B cell (primary cell): Measurements from ENCODE around the gene SIRPG. TPM values are rescaled to one million over a fixed set of nuclear protein-coding genes. Genes with fewer than 3 reads are reported as not detected.
A peak's percentile ranks its signal among the peaks of the same experiment; 100 is the strongest.

Source experiments
- ATAC-seq: fragments of 200-7000 bp; cut with Tn5 transposase; one replicate; pipeline ENCODE4 v1.10.0; 2021; ENCODE audit warnings: low read depth, mild to moderate bottlenecking, moderate number of reproducible peaks, moderate library complexity
- CTCF ChIA-PET: fragments of 350-600 bp; sonication (Branson Sonifier 250); formaldehyde crosslinking; loops from one replicate; lab custom pipeline; 2021; ENCODE audit warnings: antibody characterized with exemption, inconsistent platforms; lab: Charles Lee
- POLR2A ChIA-PET: fragments of 350-600 bp; sonication (Branson Sonifier 250); formaldehyde crosslinking; loops from one replicate; lab custom pipeline; 2021; ENCODE audit warnings: antibody characterized with exemption; lab: Charles Lee
- DNase-seq: peaks from one replicate; pipeline ENCODE4 v3.0.0; 2013
- H2AFZ ChIP-seq: 2 replicates; pipeline ENCODE4 v1.6.1; 2012; ENCODE audit warnings: mild to moderate bottlenecking, low read depth, low read length; ENCODE audit not compliant: insufficient read depth, poor library complexity, severe bottlenecking
- H3K27ac ChIP-seq, 2 donors: 1 replicate in 1 of 2; 2 replicates in 1 of 2; pipeline ENCODE4 v1.5.1; 2012 to 2013; ENCODE audit warnings: low read length in 2 of 2, mild to moderate bottlenecking in 2 of 2, moderate library complexity in 1 of 2
- H3K27me3 ChIP-seq, 4 experiments: fragments of 200-600 bp in 1 of 4; sonication (generic) in 1 of 4; replicated peaks in 1 of 4; 1 replicate in 2 of 4; 2 replicates in 2 of 4; pipeline versions ENCODE4 v1.6.1 to v1.7.0; 2013 to 2016; ENCODE audit warnings: low read length in 3 of 4, mild to moderate bottlenecking in 2 of 4, mixed read lengths in 1 of 4, moderate library complexity in 1 of 4; ENCODE audit not compliant: insufficient read depth in 4 of 4, control insufficient read depth in 3 of 4; ENCODE audit errors: control extremely low read depth in 1 of 4
- H3K36me3 ChIP-seq, 2 experiments: replicated peaks in 1 of 2; 1 replicate in 1 of 2; 2 replicates in 1 of 2; pipeline versions ENCODE4 v1.6.1 to v1.7.1; 2013; ENCODE audit warnings: low read length in 1 of 2; ENCODE audit not compliant: insufficient read depth in 2 of 2, control insufficient read depth in 1 of 2; ENCODE audit errors: control extremely low read depth in 1 of 2, extremely low read depth in 1 of 2
- H3K4me1 ChIP-seq, 2 donors: fragments of 200-600 bp in 1 of 2; sonication (generic) in 1 of 2; 1 replicate in 1 of 2; 2 replicates in 1 of 2; pipeline versions ENCODE4 v1.5.1 to v1.6.1; 2013 to 2017; ENCODE audit warnings: low read length in 2 of 2; ENCODE audit not compliant: control insufficient read depth in 2 of 2, insufficient read depth in 2 of 2
- H3K4me2 ChIP-seq: replicated peaks from 2 replicates; pipeline ENCODE3; 2012; ENCODE audit warnings: mild to moderate bottlenecking, low read depth, low read length; ENCODE audit not compliant: poor library complexity, severe bottlenecking
- H3K4me3 ChIP-seq, 5 experiments: fragments of 200-600 bp in 1 of 5; sonication (generic) in 1 of 5; 1 replicate in 3 of 5; 2 replicates in 2 of 5; pipeline versions ENCODE4 v1.5.1 to v1.7.0; 2011 to 2016; ENCODE audit warnings: low read length in 4 of 5, mild to moderate bottlenecking in 4 of 5, low read depth in 2 of 5, control low read depth in 1 of 5, moderate library complexity in 1 of 5; ENCODE audit not compliant: insufficient read depth in 1 of 5; ENCODE audit errors: control extremely low read depth in 1 of 5, extremely low read depth in 1 of 5
- H3K79me2 ChIP-seq: fragments of 200-600 bp; sonication (generic); one replicate; pipeline ENCODE4 v1.6.0; 2016; ENCODE audit warnings: low read length; ENCODE audit not compliant: control insufficient read depth, insufficient read depth
- H3K9ac ChIP-seq: fragments of 200-600 bp; sonication (generic); 2 replicates; pipeline ENCODE4 v1.6.1; 2017; ENCODE audit warnings: mild to moderate bottlenecking, low read length, moderate library complexity
- H3K9me3 ChIP-seq, 3 donors: one replicate each; pipeline versions ENCODE4 v1.6.1 to v1.7.1; 2013; ENCODE audit warnings: low read length in 2 of 3; ENCODE audit not compliant: control insufficient read depth in 2 of 3, insufficient read depth in 1 of 3; ENCODE audit errors: control extremely low read depth in 1 of 3
- H4K20me1 ChIP-seq: 2 replicates; pipeline ENCODE4 v1.6.0; 2012; ENCODE audit warnings: mild to moderate bottlenecking, low read length; ENCODE audit not compliant: insufficient read depth, control insufficient read depth, poor library complexity, severe bottlenecking
- H3K27ac Mint-ChIP-seq: one replicate; pipeline ENCODE4 v1.8.0; 2021; ENCODE audit warnings: mixed read lengths
- H3K27me3 Mint-ChIP-seq: one replicate; pipeline ENCODE4 v1.8.0; 2021; ENCODE audit warnings: mixed read lengths
- H3K4me1 Mint-ChIP-seq: one replicate; pipeline ENCODE4 v1.8.0; 2021; ENCODE audit warnings: mixed read lengths
- H3K4me3 Mint-ChIP-seq: one replicate; pipeline ENCODE4 v1.8.0; 2021; ENCODE audit warnings: mixed read lengths
- H3K9me3 Mint-ChIP-seq: one replicate; pipeline ENCODE4 v1.8.0; 2022; ENCODE audit warnings: mixed read lengths; ENCODE audit not compliant: insufficient read depth
- EZH2 ChIP-seq: IDR thresholded peaks from 2 replicates; pipeline ENCODE4 v1.6.1; 2012; ENCODE audit warnings: borderline replicate concordance, low read depth, mild to moderate bottlenecking, moderate library complexity, low read length; ENCODE audit not compliant: insufficient read depth, poor library complexity, severe bottlenecking
- WGBS: methylation state at CpG from one replicate; pipeline ENCODE4 v1.1.5; 2013; ENCODE audit warnings: missing lambda C conversion rate; ENCODE audit not compliant: insufficient coverage; 5-methylcytosine and 5-hydroxymethylcytosine counted together
- intact Hi-C: fragments of 100-400 bp; cut with micrococcal nuclease; formaldehyde crosslinking; loops from one replicate; pipeline ENCODE4 v1.10.0; 2022
- polyA plus RNA-seq: library from polyadenylated mRNA; depleted of rRNA; stranded (reverse); fragments of >200 nt; gene quantifications from 2 replicates; pipeline ENCODE4 v1.2.3, GENCODE V29; 2012
- total RNA-seq, 2 donors: library from RNA; stranded (reverse); fragments of 120-200 nt in 1 of 2; gene quantifications; 1 replicate in 1 of 2; 2 replicates in 1 of 2; pipeline versions ENCODE4 v1.2.3 to v1.2.4, GENCODE V29; 2013 to 2022
- TF ChIP-seq, protein P1 (sequence below): fragments of 200-600 bp; IDR thresholded peaks from one replicate; pipeline ENCODE4 v1.8.0; 2022; ENCODE audit warnings: antibody characterized with exemption, mild to moderate bottlenecking

The SIRPG gene
- total and polyA plus RNA-seq, 2 donors (not counting 1 experiment from before 2014, with no cell fraction given): 0.09 TPM; not detected in 1

DNA sequence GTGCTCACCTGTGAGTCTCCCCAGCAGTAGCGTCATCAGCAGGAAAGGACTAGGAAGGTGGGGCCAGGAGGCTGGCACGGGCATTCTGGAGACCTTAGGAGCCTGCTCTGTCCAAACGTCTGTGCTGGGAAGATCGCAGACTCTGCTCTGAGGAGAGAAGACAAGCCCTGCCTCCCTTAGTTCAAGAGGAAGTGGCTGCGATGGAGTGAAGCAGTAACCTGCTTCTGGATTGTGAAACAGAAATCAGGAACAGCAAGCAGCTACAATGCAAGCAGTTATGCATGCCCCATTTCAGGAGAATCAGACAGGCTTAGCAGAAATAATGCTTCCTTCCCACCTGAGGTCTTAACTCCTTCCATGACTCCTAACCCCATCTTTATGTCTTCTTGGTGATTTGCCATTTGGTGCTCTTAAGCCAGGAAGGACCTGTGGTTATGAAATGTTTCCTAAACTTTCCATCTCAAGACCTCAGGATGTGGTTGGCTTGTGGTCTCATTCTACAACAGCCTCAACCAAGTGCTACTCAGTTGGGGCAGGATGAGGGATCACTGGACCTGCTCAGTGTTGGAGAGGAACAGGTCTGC is 37.6 kb downstream of the SIRPG start, which contains the start of gene SIRPB1:
Gene SIRPB1 (minus strand): TSS at position 149 of the 584 bp plus-strand sequence. CDS start 65 bp downstream, at position 84.
- Histone ChIP-seq H3K27me3 (no peaks in the 10 kb centered on the region), H3K4me2 (peak within 1 kb of the TSS; percentile 51), H2AFZ (peak within 1 kb of the TSS; percentile 55), H3K79me2 (no peaks in the 10 kb centered on the region), H3K27ac (peak within 1 kb of the TSS; percentile 21 to 58), H3K9me3 (peaks cover 0 to 7% (median 4%) of the 10 kb centered on the region in 3 donors), H3K9ac (peak within 1 kb of the TSS; percentile 24), H4K20me1 (no peaks in the 10 kb centered on the region), H3K4me1 (peaks cover 61 to 67% of the 10 kb centered on the region in 2 donors), H3K36me3 (no peaks in the 10 kb centered on the region), H3K4me3 (peak within 1 kb of the TSS in 3 of 5 experiments; percentile 11 to 74 (median 27))
- peak within 1 kb of the TSS; percentile 70 for H3K27ac Mint-ChIP-seq
- POLR2A ChIA-PET: no interaction called here
- H3K27me3 Mint-ChIP-seq: no peaks in the 10 kb centered on the region
- CTCF ChIA-PET: no interaction called here
- H3K4me1 Mint-ChIP-seq: peaks cover 68% of the 10 kb centered on the region
- DNase-seq (peak; percentile 43), ATAC-seq (no peak)
- no peaks in the 10 kb centered on the region for H3K9me3 Mint-ChIP-seq
- no peak for TF ChIP-seq EZH2
- TF ChIP-seq, protein P1, sequence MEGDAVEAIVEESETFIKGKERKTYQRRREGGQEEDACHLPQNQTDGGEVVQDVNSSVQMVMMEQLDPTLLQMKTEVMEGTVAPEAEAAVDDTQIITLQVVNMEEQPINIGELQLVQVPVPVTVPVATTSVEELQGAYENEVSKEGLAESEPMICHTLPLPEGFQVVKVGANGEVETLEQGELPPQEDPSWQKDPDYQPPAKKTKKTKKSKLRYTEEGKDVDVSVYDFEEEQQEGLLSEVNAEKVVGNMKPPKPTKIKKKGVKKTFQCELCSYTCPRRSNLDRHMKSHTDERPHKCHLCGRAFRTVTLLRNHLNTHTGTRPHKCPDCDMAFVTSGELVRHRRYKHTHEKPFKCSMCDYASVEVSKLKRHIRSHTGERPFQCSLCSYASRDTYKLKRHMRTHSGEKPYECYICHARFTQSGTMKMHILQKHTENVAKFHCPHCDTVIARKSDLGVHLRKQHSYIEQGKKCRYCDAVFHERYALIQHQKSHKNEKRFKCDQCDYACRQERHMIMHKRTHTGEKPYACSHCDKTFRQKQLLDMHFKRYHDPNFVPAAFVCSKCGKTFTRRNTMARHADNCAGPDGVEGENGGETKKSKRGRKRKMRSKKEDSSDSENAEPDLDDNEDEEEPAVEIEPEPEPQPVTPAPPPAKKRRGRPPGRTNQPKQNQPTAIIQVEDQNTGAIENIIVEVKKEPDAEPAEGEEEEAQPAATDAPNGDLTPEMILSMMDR: no peak
- H3K4me3 Mint-ChIP-seq: peak within 1 kb of the TSS; percentile 5
- intact Hi-C loops: no loop called here
- WGBS: 9% methylated on average over 5 of the region's 5 CpGs

DNA sequence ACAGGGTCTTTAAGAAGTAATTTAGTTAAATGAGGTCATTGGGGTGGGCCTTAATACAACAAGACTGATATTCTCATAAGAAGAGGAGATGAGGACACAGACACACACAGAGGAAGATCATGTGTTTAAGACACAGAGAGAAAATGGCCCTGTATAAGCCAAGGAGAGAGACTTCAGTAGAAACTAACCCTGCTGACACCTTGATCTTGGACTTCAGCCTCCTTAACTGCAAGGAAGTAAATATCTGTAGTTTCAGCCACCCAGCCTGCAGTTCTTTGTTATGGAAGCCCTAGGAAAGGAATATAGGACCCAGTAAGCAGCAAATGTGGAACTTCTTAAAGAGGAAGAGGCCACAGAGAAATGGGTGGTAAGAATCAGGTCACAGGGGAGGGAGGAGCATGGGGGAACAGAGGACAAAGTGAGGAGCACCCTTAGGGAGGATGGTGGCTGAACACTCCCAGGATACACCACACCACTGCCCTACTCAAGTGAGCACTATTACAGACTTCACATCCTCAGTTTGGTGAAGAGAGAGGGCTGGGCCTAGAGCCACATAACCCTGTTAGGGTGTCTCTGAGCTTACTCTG is 38.5 kb downstream of the SIRPG start:
- Mint-ChIP-seq H3K4me1 (peaks cover 61% of the 10 kb centered on the region), H3K9me3 (peaks cover 3% of the 10 kb centered on the region), H3K4me3 (no peak overlapping the region), H3K27me3 (no peaks in the 10 kb centered on the region), H3K27ac (peak overlapping the region; percentile 70)
- Histone ChIP-seq H3K4me2 (no peak overlapping the region), H3K36me3 (no peaks in the 10 kb centered on the region), H3K27me3 (no peaks in the 10 kb centered on the region), H4K20me1 (no peaks in the 10 kb centered on the region), H3K4me3 (peak overlapping the region in 1 of 5 experiments; percentile 74), H3K4me1 (peaks cover 52 to 61% of the 10 kb centered on the region in 2 donors), H3K79me2 (no peaks in the 10 kb centered on the region), H3K27ac (peak overlapping the region in 1 of 2 donors; percentile 58), H3K9ac (no peak overlapping the region), H2AFZ (peak overlapping the region; percentile 18), H3K9me3 (peaks cover 0 to 7% (median 4%) of the 10 kb centered on the region in 3 donors)
- TF ChIP-seq, protein P1: no peak
- TF ChIP-seq EZH2: no peak
- intact Hi-C loops: no loop called here
- ChIA-PET POLR2A (no interaction called here), CTCF (no interaction called here)
- ATAC-seq (no peak), DNase-seq (no peak)
